ENCODE results near the gene MMUT.

DNA sequence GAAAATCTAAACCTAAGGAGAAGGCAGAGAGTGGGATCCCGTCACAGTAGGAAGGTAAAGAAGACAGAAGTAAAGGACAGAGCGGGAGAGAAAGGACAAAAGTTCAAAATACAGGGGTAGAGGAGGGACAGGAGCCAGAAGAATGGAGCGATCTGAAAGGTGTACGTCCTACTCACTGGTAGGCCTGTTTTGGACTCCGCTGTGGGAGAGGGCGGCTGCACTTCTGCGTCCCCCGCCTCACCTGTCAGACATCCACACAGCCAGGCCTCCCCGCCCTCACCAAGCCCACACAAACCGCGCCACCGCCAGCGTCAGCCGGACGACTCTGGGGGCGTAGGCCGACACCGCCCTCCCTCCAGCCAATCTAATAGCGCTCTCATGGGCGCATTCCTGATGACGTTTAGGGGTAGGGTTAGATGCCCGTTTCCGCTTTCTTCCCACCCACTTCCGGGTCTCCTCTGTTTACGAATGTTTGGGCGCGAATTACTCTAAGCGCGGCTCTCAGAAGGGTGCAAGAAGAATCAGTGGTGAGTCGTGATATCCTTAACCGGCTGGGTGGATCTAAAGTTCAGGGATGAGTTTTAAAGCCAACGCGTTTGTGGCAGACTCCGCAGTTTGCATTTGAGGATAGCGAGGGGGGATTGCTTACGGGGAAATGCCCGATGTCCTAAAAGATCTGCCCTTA is at the start of gene MMUT, which contains the start of gene CENPQ:
- TF ChIP-seq, protein P1, sequence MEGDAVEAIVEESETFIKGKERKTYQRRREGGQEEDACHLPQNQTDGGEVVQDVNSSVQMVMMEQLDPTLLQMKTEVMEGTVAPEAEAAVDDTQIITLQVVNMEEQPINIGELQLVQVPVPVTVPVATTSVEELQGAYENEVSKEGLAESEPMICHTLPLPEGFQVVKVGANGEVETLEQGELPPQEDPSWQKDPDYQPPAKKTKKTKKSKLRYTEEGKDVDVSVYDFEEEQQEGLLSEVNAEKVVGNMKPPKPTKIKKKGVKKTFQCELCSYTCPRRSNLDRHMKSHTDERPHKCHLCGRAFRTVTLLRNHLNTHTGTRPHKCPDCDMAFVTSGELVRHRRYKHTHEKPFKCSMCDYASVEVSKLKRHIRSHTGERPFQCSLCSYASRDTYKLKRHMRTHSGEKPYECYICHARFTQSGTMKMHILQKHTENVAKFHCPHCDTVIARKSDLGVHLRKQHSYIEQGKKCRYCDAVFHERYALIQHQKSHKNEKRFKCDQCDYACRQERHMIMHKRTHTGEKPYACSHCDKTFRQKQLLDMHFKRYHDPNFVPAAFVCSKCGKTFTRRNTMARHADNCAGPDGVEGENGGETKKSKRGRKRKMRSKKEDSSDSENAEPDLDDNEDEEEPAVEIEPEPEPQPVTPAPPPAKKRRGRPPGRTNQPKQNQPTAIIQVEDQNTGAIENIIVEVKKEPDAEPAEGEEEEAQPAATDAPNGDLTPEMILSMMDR (IDR thresholded peaks at IDR 0.05): no peak
- peak; percentile 98 for TF ChIP-seq POLR2AphosphoS5 (IDR thresholded peaks at IDR 0.05)
- TF ChIP-seq EP300 (IDR thresholded peaks at IDR 0.05): no peak
- peak; percentile 74 to 88 for TF ChIP-seq POLR2A (IDR thresholded peaks at IDR 0.05)
